HEK293T (cell line): Measurements from ENCODE around the gene FCER2.

ENCODE experiments used
- BHLHE40 ChIP-seq: fragments of 450-650 bp; IDR thresholded peaks from 2 replicates; pipeline ENCODE4 v1.6.1; 2016; ENCODE audit warnings: mild to moderate bottlenecking, moderate library complexity, borderline replicate concordance
- ELF4 ChIP-seq: fragments of 450-650 bp; IDR thresholded peaks from 2 replicates; pipeline ENCODE4 v1.6.1; 2017; ENCODE audit warnings: antibody characterized with exemption
- FOXK2 ChIP-seq: fragments of 450-650 bp; IDR thresholded peaks from 2 replicates; pipeline ENCODE4 v1.6.1; 2016; ENCODE audit warnings: mild to moderate bottlenecking
- FOXM1 ChIP-seq: fragments of 450-650 bp; IDR thresholded peaks from 2 replicates; pipeline ENCODE4 v1.6.1; 2017; ENCODE audit warnings: mild to moderate bottlenecking, borderline replicate concordance
- HDGF ChIP-seq: fragments of 450-650 bp; IDR thresholded peaks from 2 replicates; pipeline ENCODE4 v1.6.1; 2017; ENCODE audit warnings: antibody characterized with exemption, borderline replicate concordance
- L3MBTL2 ChIP-seq: fragments of 450-650 bp; conservative IDR thresholded peaks from 2 replicates; pipeline ENCODE4 v1.6.1; 2016; ENCODE audit warnings: mild to moderate bottlenecking
- PKNOX1 ChIP-seq: fragments of 450-650 bp; IDR thresholded peaks from 2 replicates; pipeline ENCODE4 v1.6.1; 2016
- SP1 ChIP-seq: fragments of 450-650 bp; IDR thresholded peaks from 2 replicates; pipeline ENCODE4 v1.6.1; 2017
- SUZ12 ChIP-seq: fragments of 450-650 bp; IDR thresholded peaks from 2 replicates; pipeline ENCODE4 v1.6.1; 2016; ENCODE audit warnings: mild to moderate bottlenecking
- TARDBP ChIP-seq: fragments of 450-650 bp; IDR thresholded peaks from 2 replicates; pipeline ENCODE4 v1.6.1; 2016
- ZNF384 ChIP-seq: fragments of 450-650 bp; IDR thresholded peaks from 2 replicates; pipeline ENCODE4 v1.6.1; 2016

GRCh38 chr19:7640803-7641202 lies 61.1 kb downstream of the FCER2 start:
- no peak for TF ChIP-seq SUZ12
- TF ChIP-seq PKNOX1: no peak
- TF ChIP-seq FOXM1: no peak
- TF ChIP-seq FOXK2: no peak
- no peak for TF ChIP-seq BHLHE40
- TF ChIP-seq HDGF: no peak
- no peak for TF ChIP-seq ZNF384
- TF ChIP-seq ELF4: no peak
- no peak for TF ChIP-seq L3MBTL2
- no peak for TF ChIP-seq SP1
- TF ChIP-seq TARDBP: no peak
